Mucosa of rectum (tissue), 2 donors: ENCODE results near the gene RAP2A.

ENCODE experiments used
- H3K27ac ChIP-seq, 2 donors: one replicate each; pipeline ENCODE4 v1.7.0; 2013; ENCODE audit warnings: inconsistent platforms in 2 of 2, low read depth in 2 of 2, low read length in 2 of 2
- H3K27me3 ChIP-seq, 2 donors: one replicate each; pipeline ENCODE4 v1.7.0; 2013; ENCODE audit warnings: low read length in 2 of 2; ENCODE audit not compliant: control insufficient read depth in 2 of 2, insufficient read depth in 2 of 2
- H3K36me3 ChIP-seq, 2 donors: one replicate each; pipeline ENCODE4 v1.7.0; 2013; ENCODE audit warnings: low read length in 2 of 2; ENCODE audit not compliant: control insufficient read depth in 2 of 2, insufficient read depth in 2 of 2
- H3K4me1 ChIP-seq, 2 donors: one replicate each; pipeline ENCODE4 v1.7.0; 2013; ENCODE audit warnings: low read length in 2 of 2, mild to moderate bottlenecking in 1 of 2; ENCODE audit not compliant: control insufficient read depth in 2 of 2, insufficient read depth in 2 of 2
- H3K4me3 ChIP-seq, 2 donors: one replicate each; pipeline ENCODE4 v1.7.0; 2013; ENCODE audit warnings: low read length in 2 of 2
- H3K9ac ChIP-seq, 2 donors: one replicate each; pipeline ENCODE4 v1.7.0; 2013; ENCODE audit warnings: low read length in 2 of 2, low read depth in 1 of 2, mild to moderate bottlenecking in 1 of 2
- H3K9me3 ChIP-seq, 2 donors: one replicate each; pipeline ENCODE4 v1.7.0; 2013; ENCODE audit warnings: low read length in 2 of 2; ENCODE audit not compliant: control insufficient read depth in 2 of 2
- donor health status: healthy.
- donor health status: Normal muscosa, but diverticular disease.

RAP2A gene

DNA sequence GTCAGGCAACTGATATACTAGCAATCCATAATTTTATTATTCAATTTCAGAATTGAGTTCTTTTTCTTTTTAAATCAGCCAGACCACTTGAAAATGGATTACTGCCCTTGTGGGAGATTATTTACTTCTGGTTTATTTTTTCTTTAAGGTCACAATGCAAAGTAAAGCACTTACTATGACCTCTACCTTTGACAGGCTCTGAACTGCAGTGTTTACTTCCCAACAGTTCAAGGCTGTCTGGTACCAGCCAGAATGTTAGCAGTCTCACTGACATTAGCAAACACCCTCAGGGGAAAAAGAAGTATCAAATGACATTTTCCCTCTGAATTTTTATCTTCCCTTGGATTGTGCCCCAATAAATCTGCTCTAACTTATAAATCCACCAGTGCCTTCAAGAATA lies 57.5 kb downstream of the RAP2A start:
- Histone ChIP-seq H3K27me3 (no peaks in the 10 kb centered on the region), H3K27ac (no peak overlapping the region), H3K36me3 (no peaks in the 10 kb centered on the region), H3K4me3 (no peak overlapping the region), H3K9me3 (no peaks in the 10 kb centered on the region), H3K4me1 (no peaks in the 10 kb centered on the region), H3K9ac (no peak overlapping the region)

DNA sequence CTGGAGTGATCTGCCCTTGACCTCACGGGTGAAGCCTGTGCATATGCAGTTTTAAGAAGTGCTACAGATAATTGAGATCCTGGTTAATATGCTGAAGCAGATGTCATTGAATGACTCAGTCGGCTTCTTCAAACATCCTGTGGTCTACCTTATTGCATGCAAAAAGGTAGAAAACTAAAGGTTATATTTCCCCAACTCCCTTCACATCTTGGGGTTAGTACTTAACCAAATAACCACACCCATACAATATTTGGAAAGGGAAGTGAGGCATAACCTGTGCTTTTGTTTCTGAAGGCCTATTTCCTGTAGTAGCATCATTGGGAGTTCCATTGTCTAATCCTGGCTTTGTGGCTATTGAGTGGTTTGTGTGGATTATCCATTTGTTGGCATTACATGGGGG lies 58.3 kb downstream of the RAP2A start:
- Histone ChIP-seq H3K27ac (no peak overlapping the region), H3K4me1 (no peaks in the 10 kb centered on the region), H3K9me3 (no peaks in the 10 kb centered on the region), H3K4me3 (no peak overlapping the region), H3K27me3 (no peaks in the 10 kb centered on the region), H3K36me3 (no peaks in the 10 kb centered on the region), H3K9ac (no peak overlapping the region)

DNA sequence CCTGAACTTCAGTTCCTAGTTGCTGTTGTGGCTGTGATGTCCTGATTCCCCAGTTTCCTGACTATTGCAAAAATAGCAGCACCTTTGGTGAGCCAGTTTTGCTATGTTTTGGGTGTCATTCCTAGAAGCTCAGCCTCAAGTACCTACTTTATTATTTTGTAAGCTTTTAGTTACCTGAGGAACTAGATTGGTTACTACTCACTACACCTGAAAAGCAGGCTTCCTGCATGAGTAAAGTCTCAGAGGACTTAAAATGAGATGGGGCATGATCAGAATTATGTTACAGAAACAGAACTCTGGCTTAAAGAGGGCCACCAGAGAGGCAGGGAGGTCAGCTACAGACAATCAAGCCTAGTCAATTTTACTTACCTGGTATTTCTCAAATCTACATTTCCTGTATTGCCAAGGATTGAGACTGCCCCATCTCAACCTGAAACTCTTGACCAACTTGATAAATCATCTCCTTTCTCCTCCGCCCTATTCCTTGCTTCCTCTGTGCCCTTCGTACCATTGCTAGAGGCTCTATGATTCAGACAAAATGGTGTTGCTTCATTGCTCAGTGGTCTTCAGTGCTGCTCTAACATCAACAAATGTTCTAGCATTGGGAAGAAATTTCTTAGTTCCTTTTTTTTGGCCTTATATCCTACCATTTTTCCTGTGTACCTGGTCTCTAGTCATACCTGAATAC lies 58.9 kb downstream of the RAP2A start:
- no peaks in the 10 kb centered on the region for H3K9me3 ChIP-seq
- no peaks in the 10 kb centered on the region for H3K27me3 ChIP-seq
- no peaks in the 10 kb centered on the region for H3K36me3 ChIP-seq
- no peak overlapping the region for H3K4me3 ChIP-seq
- no peak overlapping the region for H3K9ac ChIP-seq
- no peak overlapping the region for H3K27ac ChIP-seq
- H3K4me1 ChIP-seq = no peaks in the 10 kb centered on the region

DNA sequence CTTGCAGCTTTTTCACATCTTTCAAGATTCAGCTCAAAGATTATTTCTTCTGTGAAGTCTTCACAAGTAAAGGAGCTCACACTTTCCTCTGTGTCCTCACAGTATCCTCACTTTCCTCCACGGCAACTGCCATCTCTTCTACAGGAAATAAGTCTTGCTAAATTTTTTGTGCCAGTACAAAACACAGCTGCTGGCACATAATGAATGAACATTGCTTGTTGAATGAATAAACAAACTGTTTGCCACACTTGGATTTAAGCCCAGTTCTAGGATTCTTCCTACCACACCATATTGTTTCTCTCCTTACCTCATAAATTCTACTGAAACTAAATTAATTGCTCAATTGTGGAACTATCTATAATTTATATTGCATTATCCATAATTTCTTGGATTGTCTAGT lies 59.5 kb downstream of the RAP2A start:
- Histone ChIP-seq H3K9me3 (no peaks in the 10 kb centered on the region), H3K4me1 (no peaks in the 10 kb centered on the region), H3K27ac (no peak overlapping the region), H3K4me3 (no peak overlapping the region), H3K36me3 (no peaks in the 10 kb centered on the region), H3K9ac (no peak overlapping the region), H3K27me3 (no peaks in the 10 kb centered on the region)

GRCh38 chr13:97495678-97496077 lies 61.7 kb downstream of the RAP2A start:
- Histone ChIP-seq H3K9me3 (no peaks in the 10 kb centered on the region), H3K4me3 (no peak overlapping the region), H3K36me3 (no peaks in the 10 kb centered on the region), H3K27ac (no peak overlapping the region), H3K9ac (no peak overlapping the region), H3K4me1 (no peaks in the 10 kb centered on the region), H3K27me3 (no peaks in the 10 kb centered on the region)

GRCh38 chr13:97496511-97496910 lies 62.5 kb downstream of the RAP2A start:
- no peak overlapping the region for H3K9ac ChIP-seq
- H3K27ac ChIP-seq = no peak overlapping the region
- H3K4me3 ChIP-seq = no peak overlapping the region
- no peaks in the 10 kb centered on the region for H3K27me3 ChIP-seq
- H3K36me3 ChIP-seq = no peaks in the 10 kb centered on the region
- H3K9me3 ChIP-seq = no peaks in the 10 kb centered on the region
- H3K4me1 ChIP-seq = no peaks in the 10 kb centered on the region

DNA sequence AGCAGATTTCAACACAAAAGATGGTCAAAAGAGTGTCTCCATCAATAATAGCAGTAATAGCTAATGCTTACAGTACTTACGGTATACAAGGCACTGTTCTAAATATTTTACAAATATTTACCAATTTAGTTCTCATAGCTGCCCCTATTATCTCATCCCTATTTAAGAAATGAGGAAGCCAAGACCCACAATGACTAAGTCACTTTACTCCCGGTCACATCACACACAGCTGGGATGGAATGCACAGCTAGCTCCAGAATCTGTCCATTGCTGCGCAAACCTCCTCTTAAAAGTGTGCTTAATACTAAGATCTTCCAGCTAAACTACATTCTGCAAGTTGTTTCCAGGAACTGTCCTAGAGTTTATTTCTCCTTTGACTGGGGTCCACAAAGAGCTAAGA lies 63.4 kb downstream of the RAP2A start:
- no peak overlapping the region for H3K9ac ChIP-seq
- H3K4me1 ChIP-seq = no peaks in the 10 kb centered on the region
- no peaks in the 10 kb centered on the region for H3K9me3 ChIP-seq
- no peak overlapping the region for H3K27ac ChIP-seq
- H3K27me3 ChIP-seq = no peaks in the 10 kb centered on the region
- no peak overlapping the region for H3K4me3 ChIP-seq
- H3K36me3 ChIP-seq = no peaks in the 10 kb centered on the region

- no peak overlapping the region for H3K27ac ChIP-seq
- no peaks in the 10 kb centered on the region for H3K9me3 ChIP-seq
- H3K27me3 ChIP-seq = no peaks in the 10 kb centered on the region
- no peaks in the 10 kb centered on the region for H3K4me1 ChIP-seq
- no peak overlapping the region for H3K9ac ChIP-seq
- no peak overlapping the region for H3K4me3 ChIP-seq
- no peaks in the 10 kb centered on the region for H3K36me3 ChIP-seq
These were observed 64.5 kb downstream of the RAP2A start for GRCh38 chr13:97498419-97498818.

DNA sequence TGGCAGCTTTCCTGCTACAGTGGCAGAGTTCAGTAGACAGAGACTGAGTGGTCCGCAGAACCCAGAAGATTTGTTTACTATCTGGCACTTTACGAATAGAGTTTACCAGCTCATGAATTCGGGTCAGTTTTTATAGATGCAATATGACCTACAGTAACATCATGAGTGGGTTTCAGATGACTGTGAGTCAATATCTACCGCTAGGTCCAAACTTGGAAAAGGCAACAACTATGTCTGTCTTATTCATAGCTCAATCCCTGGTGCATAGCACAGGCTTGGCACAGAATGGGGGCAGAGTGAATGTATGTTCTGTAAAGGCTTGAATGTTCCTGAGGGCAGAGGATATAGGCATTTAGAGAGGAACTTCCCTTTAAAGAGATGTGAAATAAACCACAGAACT lies 65.2 kb downstream of the RAP2A start:
- no peaks in the 10 kb centered on the region for H3K36me3 ChIP-seq
- no peaks in the 10 kb centered on the region for H3K9me3 ChIP-seq
- no peaks in the 10 kb centered on the region for H3K27me3 ChIP-seq
- H3K9ac ChIP-seq = no peak overlapping the region
- H3K4me1 ChIP-seq = no peaks in the 10 kb centered on the region
- no peak overlapping the region for H3K4me3 ChIP-seq
- no peak overlapping the region for H3K27ac ChIP-seq

GRCh38 chr13:97502181-97502580 lies 68.2 kb downstream of the RAP2A start:
- no peaks in the 10 kb centered on the region for H3K9me3 ChIP-seq
- no peaks in the 10 kb centered on the region for H3K27me3 ChIP-seq
- H3K27ac ChIP-seq = no peak overlapping the region
- no peaks in the 10 kb centered on the region for H3K4me1 ChIP-seq
- H3K9ac ChIP-seq = no peak overlapping the region
- H3K36me3 ChIP-seq = no peaks in the 10 kb centered on the region
- no peak overlapping the region for H3K4me3 ChIP-seq

DNA sequence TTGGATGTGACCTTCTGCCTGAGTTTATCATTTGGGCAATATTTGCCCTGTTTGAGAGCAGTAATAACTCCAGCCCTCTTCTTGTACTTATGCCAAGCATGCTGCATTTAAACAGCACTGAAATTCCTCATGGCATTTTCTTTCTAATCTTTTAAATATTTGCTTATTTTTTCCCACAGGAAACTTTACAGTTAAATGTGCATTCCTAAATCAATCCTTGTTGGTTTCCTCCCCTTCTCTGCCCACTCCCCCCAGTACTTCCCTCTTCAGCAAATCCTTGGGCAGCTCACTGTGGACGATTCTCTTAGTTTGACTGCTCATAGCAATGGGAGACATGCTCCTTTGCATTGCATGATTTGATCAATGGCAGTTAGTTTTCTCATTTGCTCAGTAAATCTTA lies 68.7 kb downstream of the RAP2A start:
- no peak overlapping the region for H3K4me3 ChIP-seq
- H3K27ac ChIP-seq = no peak overlapping the region
- H3K4me1 ChIP-seq = no peaks in the 10 kb centered on the region
- H3K36me3 ChIP-seq = no peaks in the 10 kb centered on the region
- H3K9me3 ChIP-seq = no peaks in the 10 kb centered on the region
- no peaks in the 10 kb centered on the region for H3K27me3 ChIP-seq
- no peak overlapping the region for H3K9ac ChIP-seq
